CD4-positive, CD25-positive, alpha-beta regulatory T cell (primary cell): Measurements from ENCODE around the gene NR3C2. TPM values are rescaled to one million over a fixed set of nuclear protein-coding genes. Genes with fewer than 3 reads are reported as not detected.

Source experiments
- ATAC-seq, 2 donors: fragments of 150-1000 bp; cut with Tn5 transposase; one replicate each; pipeline ENCODE4 v1.10.0; 2021; ENCODE audit warnings: low read depth in 2 of 2, moderate number of reproducible peaks in 2 of 2, moderate library complexity in 1 of 2
- DNase-seq, 3 donors: peaks; one replicate each; pipeline versions ENCODE4 v3.0.0 to v3.0.0-alpha.2; 2012 to 2022; ENCODE audit warnings: mixed read lengths in 1 of 3
- H3K27ac ChIP-seq: one replicate; pipeline ENCODE4 v1.7.0; 2013; ENCODE audit warnings: mild to moderate bottlenecking, low read length; ENCODE audit not compliant: insufficient read depth, poor library complexity, severe bottlenecking
- H3K27me3 ChIP-seq: one replicate; pipeline ENCODE4 v1.7.0; 2013; ENCODE audit warnings: low read length; ENCODE audit not compliant: control insufficient read depth, insufficient read depth
- H3K36me3 ChIP-seq: one replicate; pipeline ENCODE4 v1.7.0; 2013; ENCODE audit warnings: mild to moderate bottlenecking, low read length, moderate library complexity; ENCODE audit not compliant: control insufficient read depth, insufficient read depth
- H3K4me1 ChIP-seq: 2 replicates; pipeline ENCODE4 v1.7.0; 2013; ENCODE audit warnings: mild to moderate bottlenecking, low read length; ENCODE audit not compliant: insufficient read depth, control insufficient read depth, poor library complexity, severe bottlenecking
- H3K4me3 ChIP-seq: one replicate; pipeline ENCODE4 v1.7.0; 2013; ENCODE audit warnings: low read depth, mild to moderate bottlenecking, low read length, moderate library complexity
- H3K9me3 ChIP-seq, 2 experiments: 1 replicate in 1 of 2; 2 replicates in 1 of 2; pipeline ENCODE4 v1.7.0; 2013; ENCODE audit warnings: low read length in 2 of 2, mild to moderate bottlenecking in 1 of 2, moderate library complexity in 1 of 2; ENCODE audit not compliant: control insufficient read depth in 2 of 2
- H3K27ac Mint-ChIP-seq, 3 donors: one replicate each; pipeline ENCODE4 v1.8.0; 2020 to 2022; ENCODE audit warnings: mild to moderate bottlenecking in 3 of 3, mixed read lengths in 3 of 3, moderate library complexity in 2 of 3
- H3K27me3 Mint-ChIP-seq: one replicate; pipeline ENCODE4 v1.8.0; 2022; ENCODE audit warnings: mild to moderate bottlenecking, mixed read lengths
- H3K36me3 Mint-ChIP-seq: one replicate; pipeline ENCODE4 v1.8.0; 2020; ENCODE audit warnings: mixed read lengths
- H3K4me1 Mint-ChIP-seq, 4 donors: one replicate each; pipeline ENCODE4 v1.8.0; 2020 to 2022; ENCODE audit warnings: mixed read lengths in 4 of 4, mild to moderate bottlenecking in 1 of 4
- H3K4me3 Mint-ChIP-seq, 4 donors: one replicate each; pipeline ENCODE4 v1.8.0; 2020 to 2022; ENCODE audit warnings: mild to moderate bottlenecking in 4 of 4, mixed read lengths in 4 of 4, moderate library complexity in 3 of 4
- H3K9me3 Mint-ChIP-seq, 7 donors: one replicate each; pipeline ENCODE4 v1.8.0; 2020 to 2022; ENCODE audit warnings: mixed read lengths in 7 of 7, mild to moderate bottlenecking in 3 of 7, moderate library complexity in 2 of 7
- polyA plus RNA-seq, 4 donors: library from polyadenylated mRNA; unstranded; fragments of 300-500 nt; fragmentation: Illumina TruSeq; gene quantifications; one replicate each; pipeline ENCODE4 v1.2.3, GENCODE V29; 2021
- total RNA-seq: library from RNA; stranded (reverse); gene quantifications from one replicate; pipeline ENCODE4 v1.2.3, GENCODE V29; 2022

The NR3C2 gene
- total and polyA plus RNA-seq, 5 donors from 2014 or later = 1.2 to 16.1 (median 3.2) TPM

DNA sequence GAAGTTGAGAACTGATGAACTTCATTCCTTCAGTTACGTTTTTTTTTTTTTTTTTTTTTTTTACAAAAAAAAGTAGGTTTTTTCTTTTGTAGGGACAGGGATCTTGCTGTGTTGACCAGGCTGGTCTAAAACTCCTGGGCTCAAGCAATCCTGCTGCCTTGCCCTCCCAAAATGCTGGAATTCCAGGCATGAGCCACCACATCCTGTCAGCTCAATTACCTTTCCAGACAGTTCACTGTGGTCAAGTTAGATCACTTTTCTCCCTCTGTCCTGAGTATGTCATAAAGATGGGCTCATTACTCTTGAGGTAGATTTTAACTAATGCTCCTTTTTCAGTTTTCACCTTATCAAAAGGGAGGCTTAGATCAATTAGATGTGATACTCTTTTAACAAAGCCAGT, 10.8 kb upstream of the NR3C2 start:
- no peak for DNase-seq
- peaks cover 21% of the 10 kb centered on the region for H3K27me3 Mint-ChIP-seq
- no peaks in the 10 kb centered on the region for H3K36me3 ChIP-seq
- peaks cover 0 to 5% (median 3%) of the 10 kb centered on the region in 4 donors for H3K4me1 Mint-ChIP-seq
- H3K4me3 Mint-ChIP-seq = no peak overlapping the region
- no peak overlapping the region for H3K4me3 ChIP-seq
- H3K27ac Mint-ChIP-seq = no peak overlapping the region
- H3K9me3 ChIP-seq = no peaks in the 10 kb centered on the region
- H3K9me3 Mint-ChIP-seq = peaks cover 0 to 2% (median 0%) of the 10 kb centered on the region in 7 donors
- no peak for ATAC-seq
- H3K27me3 ChIP-seq = peaks cover 2% of the 10 kb centered on the region
- H3K27ac ChIP-seq = no peak overlapping the region
- H3K4me1 ChIP-seq = no peaks in the 10 kb centered on the region
- H3K36me3 Mint-ChIP-seq = no peaks in the 10 kb centered on the region

DNA sequence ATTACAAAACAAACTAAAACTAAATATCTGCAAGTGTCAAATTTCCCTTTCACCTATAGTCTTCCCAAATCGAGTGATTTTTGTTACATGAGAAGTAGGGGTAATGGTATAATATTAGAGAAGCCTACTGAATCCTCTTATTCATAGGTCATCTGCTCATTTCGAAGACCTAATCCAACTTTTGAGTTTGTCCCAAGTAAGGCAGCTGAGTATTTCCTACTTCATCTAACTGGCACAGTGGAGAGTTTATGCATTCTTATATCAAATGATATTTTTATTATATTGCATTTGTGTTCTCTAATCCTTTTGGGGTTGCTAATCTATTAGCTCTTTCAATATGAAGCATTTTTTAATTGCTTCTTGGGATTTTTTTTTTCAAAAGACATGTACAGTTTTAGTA, 7.7 kb upstream of the NR3C2 start:
- H3K27me3 Mint-ChIP-seq = peaks cover 39% of the 10 kb centered on the region
- no peak for ATAC-seq
- no peaks in the 10 kb centered on the region for H3K36me3 Mint-ChIP-seq
- H3K9me3 Mint-ChIP-seq = peaks cover 0 to 5% (median 0%) of the 10 kb centered on the region in 7 donors
- peaks cover 20% of the 10 kb centered on the region for H3K4me1 ChIP-seq
- H3K4me3 ChIP-seq = no peak overlapping the region
- DNase-seq = no peak
- H3K4me3 Mint-ChIP-seq = no peak overlapping the region
- H3K9me3 ChIP-seq = no peaks in the 10 kb centered on the region
- no peak overlapping the region for H3K27ac Mint-ChIP-seq
- no peak overlapping the region for H3K27ac ChIP-seq
- peaks cover 0 to 23% (median 10%) of the 10 kb centered on the region in 4 donors for H3K4me1 Mint-ChIP-seq
- peaks cover 4% of the 10 kb centered on the region for H3K27me3 ChIP-seq
- no peaks in the 10 kb centered on the region for H3K36me3 ChIP-seq

DNA sequence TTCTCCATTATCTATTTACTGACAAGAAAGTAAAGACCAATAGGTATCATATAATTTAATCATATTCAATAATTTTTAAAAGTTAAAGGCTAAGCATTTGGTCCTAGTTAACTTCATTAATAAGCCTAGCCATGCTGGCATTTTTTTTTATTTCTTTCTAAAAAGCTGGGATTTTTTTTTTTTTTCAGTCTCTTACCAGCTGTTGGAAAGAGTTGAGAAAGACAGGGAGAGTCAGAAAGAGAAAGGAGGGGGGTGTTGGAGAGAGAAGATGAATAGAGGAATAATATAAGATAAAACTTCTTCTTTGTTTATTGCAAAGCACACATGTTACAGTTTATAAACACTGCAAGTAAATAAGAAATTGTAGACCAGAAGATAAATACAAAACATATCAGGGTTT, 5.9 kb upstream of the NR3C2 start:
- peaks cover 51% of the 10 kb centered on the region for H3K27me3 Mint-ChIP-seq
- peaks cover 0 to 5% (median 0%) of the 10 kb centered on the region in 7 donors for H3K9me3 Mint-ChIP-seq
- ATAC-seq (no peak), DNase-seq (no peak)
- no peaks in the 10 kb centered on the region for H3K9me3 ChIP-seq
- peaks cover 37% of the 10 kb centered on the region for H3K4me1 ChIP-seq
- peak overlapping the region in 1 of 4 donors; percentile 82 for H3K4me3 Mint-ChIP-seq
- H3K36me3 Mint-ChIP-seq = no peaks in the 10 kb centered on the region
- no peak overlapping the region for H3K4me3 ChIP-seq
- H3K27ac ChIP-seq = peak overlapping the region; percentile 47
- H3K36me3 ChIP-seq = no peaks in the 10 kb centered on the region
- peak overlapping the region in 1 of 3 donors; percentile 52 for H3K27ac Mint-ChIP-seq
- peaks cover 0 to 27% (median 10%) of the 10 kb centered on the region in 4 donors for H3K4me1 Mint-ChIP-seq
- peaks cover 4% of the 10 kb centered on the region for H3K27me3 ChIP-seq

DNA sequence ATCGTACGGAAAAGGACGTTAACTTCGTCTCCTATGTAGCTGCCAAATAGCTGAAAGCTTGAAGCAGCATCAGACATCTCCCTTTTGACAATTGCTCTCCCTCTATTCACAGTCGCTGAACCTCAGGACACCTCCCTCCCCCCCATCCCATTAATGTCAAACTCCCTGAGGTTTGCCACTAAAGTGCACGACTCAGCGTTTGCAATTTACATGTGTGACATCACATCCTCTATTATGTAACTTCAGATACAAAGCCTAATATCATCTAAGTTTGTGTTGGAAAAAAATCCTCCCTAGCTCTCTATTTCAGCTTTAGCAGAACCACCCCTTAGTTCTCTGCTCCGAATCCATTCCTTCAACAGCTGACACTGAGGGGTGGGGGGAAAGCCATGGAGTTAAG, 5.5 kb upstream of the NR3C2 start:
- DNase-seq = peak; percentile 13 to 34 (median 16)
- H3K4me3 Mint-ChIP-seq = peak overlapping the region in 3 of 4 donors; percentile 33 to 82 (median 61)
- H3K4me1 Mint-ChIP-seq = peaks cover 0 to 31% (median 11%) of the 10 kb centered on the region in 4 donors
- Histone ChIP-seq H3K4me1 (peaks cover 42% of the 10 kb centered on the region), H3K36me3 (no peaks in the 10 kb centered on the region), H3K9me3 (no peaks in the 10 kb centered on the region), H3K4me3 (peak overlapping the region; percentile 38), H3K27ac (no peak overlapping the region), H3K27me3 (peaks cover 4% of the 10 kb centered on the region)
- peaks cover 55% of the 10 kb centered on the region for H3K27me3 Mint-ChIP-seq
- H3K27ac Mint-ChIP-seq = peak overlapping the region in 2 of 3 donors; percentile 46 to 52
- H3K36me3 Mint-ChIP-seq = no peaks in the 10 kb centered on the region
- ATAC-seq = no peak
- peaks cover 0 to 5% (median 0%) of the 10 kb centered on the region in 7 donors for H3K9me3 Mint-ChIP-seq

DNA sequence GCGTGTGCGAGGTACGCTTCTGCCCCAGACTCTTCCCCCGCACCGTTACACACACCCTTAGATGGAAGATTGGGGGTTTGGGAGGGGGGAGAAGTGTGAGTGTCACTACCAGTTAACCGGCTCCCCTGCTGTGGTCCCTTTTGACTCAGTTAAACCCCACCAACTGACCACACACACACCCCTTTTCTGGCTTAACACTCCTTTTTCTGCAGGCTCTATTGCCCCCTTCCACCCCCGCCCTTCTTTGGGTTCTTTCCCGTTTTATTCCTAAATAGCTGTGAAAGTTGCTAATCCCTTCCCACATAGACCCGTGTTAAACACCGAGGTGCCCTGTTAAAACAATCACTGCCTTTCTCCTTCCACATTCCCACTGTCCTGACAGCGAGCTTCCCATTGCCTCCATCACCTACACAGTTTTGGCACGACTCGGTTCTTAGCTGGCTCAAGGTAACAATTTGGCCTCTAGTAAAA, 3.7 kb upstream of the NR3C2 start:
- Mint-ChIP-seq H3K4me1 (peaks cover 6 to 41% (median 23%) of the 10 kb centered on the region in 4 donors), H3K36me3 (no peaks in the 10 kb centered on the region), H3K27me3 (peaks cover 72% of the 10 kb centered on the region), H3K9me3 (peaks cover 0 to 5% (median 0%) of the 10 kb centered on the region in 7 donors), H3K4me3 (peak overlapping the region; percentile 82 to 98 (median 90)), H3K27ac (peak overlapping the region; percentile 65 to 92 (median 89))
- peak overlapping the region; percentile 74 for H3K27ac ChIP-seq
- peaks cover 57% of the 10 kb centered on the region for H3K4me1 ChIP-seq
- DNase-seq (no peak), ATAC-seq (peak in 1 of 2 donors; percentile 1)
- no peaks in the 10 kb centered on the region for H3K9me3 ChIP-seq
- H3K4me3 ChIP-seq = peak overlapping the region; percentile 72
- H3K27me3 ChIP-seq = peaks cover 8% of the 10 kb centered on the region
- no peaks in the 10 kb centered on the region for H3K36me3 ChIP-seq

DNA sequence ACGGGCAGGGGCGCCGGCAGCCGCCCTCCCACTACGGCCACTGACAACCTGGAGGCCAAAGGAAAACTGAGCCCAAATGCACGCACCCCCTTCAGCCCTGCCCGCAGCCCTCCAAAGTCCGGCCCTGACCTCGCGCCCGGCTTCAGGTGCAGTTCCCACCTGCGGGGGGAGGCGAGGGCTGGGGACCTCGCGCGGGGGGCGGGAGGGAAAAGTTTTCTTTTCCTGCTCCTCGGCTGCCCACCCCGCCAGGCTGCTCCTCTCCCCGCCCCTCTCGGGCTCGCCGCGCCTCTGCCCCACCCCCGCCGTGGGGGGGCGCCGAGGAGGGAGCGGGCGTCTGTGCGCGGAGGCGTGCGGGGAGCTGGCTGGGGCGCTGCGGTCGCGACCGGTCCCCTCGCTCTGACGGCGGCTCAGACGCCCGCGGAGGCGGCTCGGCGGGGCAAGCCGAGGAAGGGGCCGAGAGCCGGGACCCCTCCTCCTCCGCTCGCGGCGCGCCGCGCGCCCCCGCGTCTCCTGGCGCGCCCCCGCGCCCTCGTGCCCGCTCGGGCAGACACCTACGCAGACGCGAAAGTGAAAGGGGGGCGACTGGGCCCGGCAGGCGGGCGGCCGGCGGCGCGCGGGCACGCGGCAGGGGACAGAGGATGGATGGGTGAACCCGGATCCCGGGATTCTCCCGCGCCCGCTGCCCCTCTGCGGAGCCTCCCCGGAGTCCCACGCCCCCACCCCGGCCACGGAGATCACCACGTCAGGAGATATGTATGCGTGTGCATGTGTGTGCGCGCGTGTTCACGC, 3.1 kb upstream of the NR3C2 start:
- Histone ChIP-seq H3K4me1 (peaks cover 63% of the 10 kb centered on the region), H3K9me3 (no peaks in the 10 kb centered on the region), H3K27me3 (peaks cover 10% of the 10 kb centered on the region), H3K4me3 (peak overlapping the region; percentile 72), H3K36me3 (no peaks in the 10 kb centered on the region), H3K27ac (peak overlapping the region; percentile 74)
- peak overlapping the region; percentile 65 to 92 (median 89) for H3K27ac Mint-ChIP-seq
- H3K9me3 Mint-ChIP-seq = peaks cover 0 to 5% (median 0%) of the 10 kb centered on the region in 7 donors
- no peaks in the 10 kb centered on the region for H3K36me3 Mint-ChIP-seq
- DNase-seq (peak; percentile 44 to 77 (median 74)), ATAC-seq (peak; percentile 14 to 18)
- H3K27me3 Mint-ChIP-seq = peaks cover 79% of the 10 kb centered on the region
- H3K4me1 Mint-ChIP-seq = peaks cover 9 to 48% (median 29%) of the 10 kb centered on the region in 4 donors
- peak overlapping the region; percentile 82 to 98 (median 90) for H3K4me3 Mint-ChIP-seq

DNA sequence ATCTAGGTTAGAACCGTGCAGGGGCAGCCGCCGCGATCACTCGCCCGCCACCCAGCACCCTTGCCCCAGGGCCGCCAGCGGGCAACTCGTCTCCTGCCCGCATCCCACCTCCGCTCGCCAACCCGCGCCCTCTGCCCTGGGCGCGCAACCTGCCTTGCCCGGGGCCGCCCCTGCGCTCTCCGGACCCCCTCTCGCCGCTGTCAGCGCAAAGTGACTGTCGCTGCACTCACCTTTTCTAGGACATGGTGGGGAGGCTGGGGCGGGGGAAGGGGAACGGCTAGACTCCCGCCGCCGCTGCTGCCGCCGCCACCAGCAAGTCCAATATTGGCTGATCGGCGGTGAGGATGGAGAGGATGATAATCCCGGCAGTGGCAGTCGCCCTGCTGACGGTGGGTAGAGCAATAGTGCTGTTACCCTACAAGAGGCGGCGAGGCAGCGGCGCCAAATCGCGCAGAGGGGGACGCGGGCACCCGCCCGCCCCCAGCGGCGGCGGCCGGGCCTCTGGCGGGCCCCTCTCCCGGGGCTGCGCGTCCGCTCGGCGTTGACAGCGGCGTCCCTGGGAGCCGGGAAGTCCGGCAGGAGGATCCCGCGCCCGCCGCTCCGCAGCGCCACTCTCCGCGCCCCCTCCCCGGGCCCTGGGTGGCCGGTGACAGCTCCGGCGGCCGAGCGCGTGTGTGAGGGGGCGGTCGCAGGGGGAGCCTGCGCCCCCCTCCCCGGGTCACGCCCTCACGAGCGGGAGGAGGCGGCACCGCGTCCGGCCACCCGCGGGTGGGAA, 2.3 kb upstream of the NR3C2 start:
- Histone ChIP-seq H3K4me1 (peaks cover 64% of the 10 kb centered on the region), H3K27me3 (peaks cover 10% of the 10 kb centered on the region), H3K36me3 (no peaks in the 10 kb centered on the region), H3K4me3 (no peak overlapping the region), H3K9me3 (no peaks in the 10 kb centered on the region), H3K27ac (peak overlapping the region; percentile 74)
- H3K27ac Mint-ChIP-seq = peak overlapping the region; percentile 82 to 98 (median 90)
- H3K9me3 Mint-ChIP-seq = peaks cover 0 to 5% (median 0%) of the 10 kb centered on the region in 7 donors
- peaks cover 81% of the 10 kb centered on the region for H3K27me3 Mint-ChIP-seq
- DNase-seq (peak; percentile 38 to 57 (median 51)), ATAC-seq (no peak)
- H3K4me1 Mint-ChIP-seq = peaks cover 9 to 55% (median 36%) of the 10 kb centered on the region in 4 donors
- H3K4me3 Mint-ChIP-seq = peak overlapping the region; percentile 97 to 99 (median 98)
- H3K36me3 Mint-ChIP-seq = no peaks in the 10 kb centered on the region
